Upper lobe of right lung (tissue), 1 donor: ENCODE data around the gene LAMA5. TPM values are rescaled to one million over a fixed set of nuclear protein-coding genes. Genes with fewer than 3 reads are reported as not detected.

Experiments used
- ATAC-seq: fragments of 200-7000 bp; cut with Tn5 transposase; one replicate; pipeline ENCODE4 v1.9.1; 2020; ENCODE audit warnings: mild to moderate bottlenecking, moderate library complexity
- DNase-seq: peaks from one replicate; pipeline ENCODE4 v3.0.0-alpha.2; 2020
- H3K27ac ChIP-seq: fragments of 200-600 bp; one replicate; pipeline ENCODE4 v1.8.0; 2022
- H3K27me3 ChIP-seq: fragments of 200-600 bp; one replicate; pipeline ENCODE4 v1.8.0; 2022; ENCODE audit warnings: mild to moderate bottlenecking
- H3K36me3 ChIP-seq: fragments of 200-600 bp; one replicate; pipeline ENCODE4 v1.8.0; 2022
- H3K4me1 ChIP-seq: fragments of 200-600 bp; one replicate; pipeline ENCODE4 v1.8.0; 2022
- H3K4me3 ChIP-seq: fragments of 200-600 bp; one replicate; pipeline ENCODE4 v1.8.0; 2022; ENCODE audit warnings: mild to moderate bottlenecking
- H3K9me3 ChIP-seq: fragments of 200-600 bp; one replicate; pipeline ENCODE4 v1.8.0; 2022
- CTCF ChIP-seq: fragments of 200-600 bp; IDR thresholded peaks from one replicate; pipeline ENCODE4 v1.8.0; 2022; ENCODE audit warnings: antibody characterized with exemption
- intact Hi-C: fragments of 100-400 bp; cut with DNase I; formaldehyde crosslinking; loops from one replicate; pipeline ENCODE4 v1.11.0; 2022
- total RNA-seq: library from RNA; stranded (reverse); fragmentation: NEBNext Ultra II Directional; extraction: Animal tissue kit (Norgen Biotek cat#: 25700); gene quantifications from one replicate; pipeline ENCODE4 v1.2.1, GENCODE V29; 2021
- donor health status: DM: no; HTN: yes; CAD: no; lungs with severe emphysema.

LAMA5 gene
- total RNA-seq, 1 donor from 2014 or later, result 279 TPM

GRCh38 chr20:62336775-62337557 lies 30.1 kb downstream of the LAMA5 start:
- peaks cover 67% of the 10 kb centered on the region for H3K36me3 ChIP-seq
- ATAC-seq (no peak), DNase-seq (no peak)
- H3K4me3 ChIP-seq, result no peak overlapping the region
- H3K27ac ChIP-seq, result no peak overlapping the region
- no peaks in the 10 kb centered on the region for H3K27me3 ChIP-seq
- H3K9me3 ChIP-seq, result no peaks in the 10 kb centered on the region
- TF ChIP-seq CTCF, result no peak
- intact Hi-C loops, result no loop called here
- no peaks in the 10 kb centered on the region for H3K4me1 ChIP-seq

GRCh38 chr20:62336329-62336728 lies 30.8 kb downstream of the LAMA5 start:
- ATAC-seq (no peak), DNase-seq (no peak)
- H3K36me3 ChIP-seq, result peaks cover 72% of the 10 kb centered on the region
- TF ChIP-seq CTCF, result no peak
- H3K27me3 ChIP-seq, result no peaks in the 10 kb centered on the region
- no peaks in the 10 kb centered on the region for H3K9me3 ChIP-seq
- no peaks in the 10 kb centered on the region for H3K4me1 ChIP-seq
- intact Hi-C loops, result no loop called here
- no peak overlapping the region for H3K27ac ChIP-seq
- H3K4me3 ChIP-seq, result no peak overlapping the region

GRCh38 chr20:62335532-62335931 lies 31.6 kb downstream of the LAMA5 start:
- ATAC-seq, result no peak
- H3K9me3 ChIP-seq, result no peaks in the 10 kb centered on the region
- H3K27me3 ChIP-seq, result no peaks in the 10 kb centered on the region
- no peak overlapping the region for H3K27ac ChIP-seq
- no peak for DNase-seq
- no peak overlapping the region for H3K4me3 ChIP-seq
- peaks cover 71% of the 10 kb centered on the region for H3K36me3 ChIP-seq
- H3K4me1 ChIP-seq, result no peaks in the 10 kb centered on the region
- no peak for TF ChIP-seq CTCF
- intact Hi-C loops, result no loop called here

- Histone ChIP-seq H3K4me3 (no peak overlapping the region), H3K36me3 (peaks cover 71% of the 10 kb centered on the region), H3K9me3 (no peaks in the 10 kb centered on the region), H3K4me1 (no peaks in the 10 kb centered on the region), H3K27ac (no peak overlapping the region), H3K27me3 (no peaks in the 10 kb centered on the region)
- intact Hi-C loops, result no loop called here
- no peak for TF ChIP-seq CTCF
- ATAC-seq (no peak), DNase-seq (no peak)
Measured at GRCh38 chr20:62334881-62335280, 32.2 kb downstream of the LAMA5 start.

- DNase-seq, result no peak
- intact Hi-C loops, result no loop called here
- Histone ChIP-seq H3K36me3 (peaks cover 72% of the 10 kb centered on the region), H3K4me1 (no peaks in the 10 kb centered on the region), H3K27me3 (no peaks in the 10 kb centered on the region), H3K9me3 (no peaks in the 10 kb centered on the region), H3K27ac (no peak overlapping the region), H3K4me3 (no peak overlapping the region)
- no peak for TF ChIP-seq CTCF
- ATAC-seq, result no peak
Measured at GRCh38 chr20:62333820-62334595, 33.1 kb downstream of the LAMA5 start.
